ENCODE data around the gene ZNF738. TPM values are rescaled to one million over a fixed set of nuclear protein-coding genes. Genes with fewer than 3 reads are reported as not detected.
A peak's percentile ranks its signal among the peaks of the same experiment; 100 is the strongest.

The ZNF738 gene
- total and polyA plus RNA-seq, 2 of the 13 experiments (the other 11 are each of a cell fraction or from before 2014, with no cell fraction given): 2.7 to 5.3 TPM

- Histone ChIP-seq H3K4me1 (ENCODE audit: insufficient read depth, low read length) (no peaks in the 10 kb centered on the region), H3K9me3 (ENCODE audit: low read length) (peaks cover 86% of the 10 kb centered on the region), H2AFZ (ENCODE audit: low read length) (no peak overlapping the region), H3K79me2 (ENCODE audit: insufficient read depth, low read length) (no peaks in the 10 kb centered on the region), H3K9ac (ENCODE audit: insufficient read depth, low read depth, low read length) (no peak overlapping the region), H3K27ac (ENCODE audit: extremely low read length, insufficient read depth, low read length) (no peak overlapping the region), H3K4me3 (replicated peaks in 1 of 3; ENCODE audit: insufficient read depth in 1 of 3, low read depth in 2 of 3, low read length in 3 of 3) (no peak overlapping the region), H4K20me1 (ENCODE audit: insufficient read depth, low read length) (no peaks in the 10 kb centered on the region), H3K4me2 (ENCODE audit: low read depth, low read length) (no peak overlapping the region), H3K27me3 (ENCODE audit: control insufficient read depth in 1 of 2, insufficient read depth in 2 of 2, low read length in 2 of 2) (no peaks in the 10 kb centered on the region), H3K36me3 (replicated peaks in 1 of 2; ENCODE audit: control insufficient read depth in 1 of 2, insufficient read depth in 2 of 2, low read length in 2 of 2) (peaks cover 0 to 1% of the 10 kb centered on the region in 2 experiments; a peak in 1 of 5 replicates)
- FAIRE-seq: no peak
- ChIA-PET POLR2A (no interaction called here), CTCF (ENCODE audit: low intra/inter-chr PET ratio, low total read pairs) (no interaction called here)
- BruUV-seq (replicated peaks): no TSS peak
- ATAC-seq: no peak
- DNase-seq (ENCODE audit: low spot score): no peak
- intact Hi-C loops (cut with micrococcal nuclease; ENCODE audit: unreplicated experiment) (no loop called here), in situ Hi-C loops (cut with HindIII; ENCODE audit: extremely low pct_ligation_motif_present, low pct_unique_long_range_greater_than_20kb) (no loop called here)
- 51% methylated on average over 4 of the region's 4 CpGs for WGBS (ENCODE audit: low lambda C conversion rate)
- TF ChIP-seq, protein P1, sequence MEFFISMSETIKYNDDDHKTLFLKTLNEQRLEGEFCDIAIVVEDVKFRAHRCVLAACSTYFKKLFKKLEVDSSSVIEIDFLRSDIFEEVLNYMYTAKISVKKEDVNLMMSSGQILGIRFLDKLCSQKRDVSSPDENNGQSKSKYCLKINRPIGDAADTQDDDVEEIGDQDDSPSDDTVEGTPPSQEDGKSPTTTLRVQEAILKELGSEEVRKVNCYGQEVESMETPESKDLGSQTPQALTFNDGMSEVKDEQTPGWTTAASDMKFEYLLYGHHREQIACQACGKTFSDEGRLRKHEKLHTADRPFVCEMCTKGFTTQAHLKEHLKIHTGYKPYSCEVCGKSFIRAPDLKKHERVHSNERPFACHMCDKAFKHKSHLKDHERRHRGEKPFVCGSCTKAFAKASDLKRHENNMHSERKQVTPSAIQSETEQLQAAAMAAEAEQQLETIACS (CRISPR knock-in tag; IDR thresholded peaks at IDR 0.05): no peak
- TF ChIP-seq ZNF274 (CRISPR knock-in tag; IDR thresholded peaks at IDR 0.05): peak; percentile 33; the same call in 1 of the 2 replicates
These were observed 25.3 kb downstream of the ZNF738 start for GRCh38 chr19:21383980-21384582.

GRCh38 chr19:21396121-21396520 lies 37.3 kb downstream of the ZNF738 start:
- ChIA-PET CTCF (ENCODE audit: low intra/inter-chr PET ratio, low total read pairs) (no interaction called here), POLR2A (interaction anchor here (0.6 to 1.8 kb wide), 6 partner anchors 67 to 735 kb away, joined by 3 to 21 read pairs (median 4); partner anchors contain the start of genes ZNF429, ZNF626 and ZNF708)
- TF ChIP-seq ZNF512 (CRISPR knock-in tag; IDR thresholded peaks at IDR 0.05) (peak; percentile 58; the same call in 1 of the 2 replicates), ARNTL (CRISPR knock-in tag; IDR thresholded peaks at IDR 0.05) (no peak), PHF8 (CRISPR knock-in tag; IDR thresholded peaks at IDR 0.05) (no peak)
- Histone ChIP-seq H3K4me1 (ENCODE audit: insufficient read depth, low read length) (peaks cover 10% of the 10 kb centered on the region), H3K9me3 (ENCODE audit: low read length) (peaks cover 7% of the 10 kb centered on the region; the same call in 1 of the 2 replicates), H3K79me2 (ENCODE audit: insufficient read depth, low read length) (peaks cover 11% of the 10 kb centered on the region), H3K27me3 (ENCODE audit: control insufficient read depth in 1 of 2, insufficient read depth in 2 of 2, low read length in 2 of 2) (no peaks in the 10 kb centered on the region; a peak in 1 of 5 replicates), H2AFZ (ENCODE audit: low read length) (no peak overlapping the region), H3K4me3 (replicated peaks in 1 of 3; ENCODE audit: insufficient read depth in 1 of 3, low read depth in 2 of 3, low read length in 3 of 3) (no peak overlapping the region), H3K4me2 (ENCODE audit: low read depth, low read length) (no peak overlapping the region), H3K36me3 (replicated peaks in 1 of 2; ENCODE audit: control insufficient read depth in 1 of 2, insufficient read depth in 2 of 2, low read length in 2 of 2) (peaks cover 0 to 1% of the 10 kb centered on the region in 2 experiments; a peak in 2 of 5 replicates), H3K27ac (ENCODE audit: extremely low read length, insufficient read depth, low read length) (no peak overlapping the region), H4K20me1 (ENCODE audit: insufficient read depth, low read length) (no peaks in the 10 kb centered on the region), H3K9ac (ENCODE audit: insufficient read depth, low read depth, low read length) (no peak overlapping the region)
- in situ Hi-C loops (cut with HindIII; ENCODE audit: extremely low pct_ligation_motif_present, low pct_unique_long_range_greater_than_20kb): no loop called here
- BruUV-seq (replicated peaks): no TSS peak
- DNase-seq (ENCODE audit: low spot score): no peak
- intact Hi-C loops (cut with micrococcal nuclease; ENCODE audit: unreplicated experiment): loop anchor here (5.0 kb wide), 1 partner anchor 69 kb away; the partner anchor contains the start of gene ZNF708
- WGBS (ENCODE audit: low lambda C conversion rate): 95% methylated on average over 10 of the region's 10 CpGs
- no peak for ATAC-seq
- FAIRE-seq: no peak

Measured in HepG2 (cell line).